HepG2 (cell line): ENCODE data around the gene MLLT10. TPM values are rescaled to one million over a fixed set of nuclear protein-coding genes. Genes with fewer than 3 reads are reported as not detected.
A peak's percentile ranks its signal among the peaks of the same experiment; 100 is the strongest.

ENCODE experiments used
- BORCS8-MEF2B ChIP-seq: sonication (generic); formaldehyde crosslinking; IDR thresholded peaks from 2 replicates; pipeline ENCODE4 v1.8.0; 2022; ENCODE audit warnings: mild to moderate bottlenecking, missing genetic modification reagents
- CSRNP1 ChIP-seq: sonication (generic); formaldehyde crosslinking; IDR thresholded peaks from 2 replicates; pipeline ENCODE4 v1.8.1; 2023; ENCODE audit warnings: mild to moderate bottlenecking, missing genetic modification reagents
- DNMT1 ChIP-seq: sonication (generic); formaldehyde crosslinking; IDR thresholded peaks from 2 replicates; pipeline ENCODE4 v1.5.1; 2020; ENCODE audit warnings: mild to moderate bottlenecking, missing genetic modification reagents
- PBX2 ChIP-seq: IDR thresholded peaks from 2 replicates; pipeline ENCODE4 v1.6.1; 2016; ENCODE audit warnings: control low read depth
- TERF1 ChIP-seq: sonication (generic); formaldehyde crosslinking; IDR thresholded peaks from 2 replicates; pipeline ENCODE4 v1.8.0; 2022; ENCODE audit warnings: mild to moderate bottlenecking, missing genetic modification reagents, moderate library complexity
- ZC3H13 ChIP-seq: sonication (generic); formaldehyde crosslinking; IDR thresholded peaks from 2 replicates; pipeline ENCODE4 v1.8.1; 2023; ENCODE audit warnings: mild to moderate bottlenecking, missing genetic modification reagents, moderate library complexity
- ZFX ChIP-seq: sonication (generic); formaldehyde crosslinking; IDR thresholded peaks from 2 replicates; pipeline ENCODE4 v1.4.0; 2020; ENCODE audit warnings: mild to moderate bottlenecking, low read depth, missing genetic modification reagents, moderate library complexity
- ZNF441 ChIP-seq: sonication (generic); formaldehyde crosslinking; IDR thresholded peaks from 2 replicates; pipeline ENCODE4 v1.7.0; 2021; ENCODE audit warnings: missing genetic modification reagents, borderline replicate concordance
- ZNF512 ChIP-seq: sonication (generic); formaldehyde crosslinking; IDR thresholded peaks from 2 replicates; pipeline ENCODE4 v1.4.0; 2020; ENCODE audit warnings: mild to moderate bottlenecking, missing genetic modification reagents
- ZNF646 ChIP-seq: sonication (generic); formaldehyde crosslinking; IDR thresholded peaks from 2 replicates; pipeline ENCODE4 v1.9.0; 2021; ENCODE audit warnings: mild to moderate bottlenecking, missing genetic modification reagents
- ZNF740 ChIP-seq: sonication (generic); formaldehyde crosslinking; IDR thresholded peaks from 2 replicates; pipeline ENCODE4 v1.4.0; 2020; ENCODE audit warnings: missing genetic modification reagents
- ZNF775 ChIP-seq: sonication (generic); formaldehyde crosslinking; IDR thresholded peaks from 2 replicates; pipeline ENCODE4 v1.4.0; 2020; ENCODE audit warnings: missing genetic modification reagents, mild to moderate bottlenecking, moderate library complexity, borderline replicate concordance
- polyA plus RNA-seq, 8 experiments: library from polyadenylated mRNA; depleted of rRNA in 3 of 8; stranded (reverse) in 7 of 8; unstranded in 1 of 8; fragments of >200 nt; fragmentation: Illumina TruSeq in 4 of 8; extraction: Trizol in 4 of 8; gene quantifications; 2 replicates each; pipeline versions ENCODE4 v1.2.1 to v1.2.3, GENCODE V29; 2011 to 2016; ENCODE audit warnings: low read depth in 4 of 8, missing spikeins in 1 of 8, mixed read lengths in 1 of 8; ENCODE audit not compliant: insufficient read depth in 1 of 8
- total RNA-seq, 5 experiments: library from RNA; depleted of rRNA; stranded (reverse); fragments of >200 nt; fragmentation: Illumina TruSeq; extraction: Trizol; gene quantifications; 2 replicates each; pipeline ENCODE4 v1.2.3, GENCODE V29; 2016; ENCODE audit warnings: low read depth in 1 of 5

MLLT10 gene
- total and polyA plus RNA-seq, 2 of the 13 experiments (the other 11 are each of a cell fraction or from before 2014, with no cell fraction given) = 51.3 to 84.1 TPM

GRCh38 chr10:21516242-21517131 lies 17.5 kb upstream of the MLLT10 start (continued):
- TF ChIP-seq ZNF512 (CRISPR knock-in tag) (no peak), ZNF646 (no peak), ZNF441 (CRISPR knock-in tag) (peak; percentile 20; the same call in 1 of the 2 replicates), ZFX (CRISPR knock-in tag) (peak; percentile 64), DNMT1 (CRISPR knock-in tag) (no peak), ZC3H13 (CRISPR knock-in tag) (peak; percentile 38; the same call in 1 of the 2 replicates), PBX2 (CRISPR knock-in tag) (no peak), TERF1 (CRISPR knock-in tag) (no peak), ZNF740 (CRISPR knock-in tag) (no peak), CSRNP1 (CRISPR knock-in tag) (peak; percentile 57; the same call in 1 of the 2 replicates), BORCS8-MEF2B (CRISPR knock-in tag) (peak; percentile 74; the same call in 1 of the 2 replicates), ZNF775 (CRISPR knock-in tag) (no peak)
